HG03442 (cell line): ENCODE measurements around the gene SCAMP2.

Experiments
- ATAC-seq: cut with Tn5 transposase; IDR thresholded peaks from one replicate; pipeline ENCODE4 v1.9.1; 2021; ENCODE audit warnings: mild to moderate bottlenecking, moderate library complexity; ENCODE audit not compliant: unreplicated experiment

The SCAMP2 gene

DNA sequence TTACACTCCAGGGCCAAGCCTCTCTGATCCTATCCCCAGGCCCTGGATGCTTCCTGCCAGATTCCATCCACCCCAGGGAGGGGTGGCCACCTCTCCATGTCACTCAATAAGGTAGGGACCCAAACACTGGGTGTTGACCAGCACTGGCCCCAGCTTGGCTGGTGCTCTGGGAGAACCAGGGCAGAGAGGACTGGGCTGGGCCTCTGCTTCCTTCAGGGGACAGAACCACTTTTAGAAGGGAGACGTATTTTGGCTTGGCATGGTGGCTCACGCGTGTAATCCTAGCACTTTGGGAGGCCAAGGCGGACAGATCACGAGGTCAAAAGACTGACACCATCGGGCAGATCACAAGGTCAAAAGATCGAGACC lies 51.4 kb downstream of the SCAMP2 start:
- no peak for ATAC-seq

GRCh38 chr15:74821091-74821789 lies 51.9 kb downstream of the SCAMP2 start:
- ATAC-seq: no peak

DNA sequence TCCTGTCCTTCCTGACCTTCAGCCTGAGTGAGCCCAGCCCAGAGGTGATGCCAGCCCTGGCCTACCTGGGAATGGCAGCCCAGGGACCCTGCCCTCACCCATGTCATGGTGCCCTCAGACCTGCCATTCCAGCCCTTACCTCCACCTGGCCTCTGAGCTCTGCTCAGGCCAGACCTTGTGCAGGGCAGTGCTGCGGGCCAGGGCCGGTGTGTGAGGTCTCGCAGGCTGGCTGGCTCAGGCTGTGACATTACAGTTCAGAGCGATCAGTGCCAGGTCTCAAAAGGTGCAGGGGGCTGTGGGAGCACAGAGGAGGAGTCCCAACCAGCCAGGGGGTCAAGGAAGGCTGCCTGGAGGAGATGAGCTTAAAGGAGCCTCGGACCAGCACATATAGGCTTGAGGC lies 53.1 kb downstream of the SCAMP2 start:
- ATAC-seq: no peak

DNA sequence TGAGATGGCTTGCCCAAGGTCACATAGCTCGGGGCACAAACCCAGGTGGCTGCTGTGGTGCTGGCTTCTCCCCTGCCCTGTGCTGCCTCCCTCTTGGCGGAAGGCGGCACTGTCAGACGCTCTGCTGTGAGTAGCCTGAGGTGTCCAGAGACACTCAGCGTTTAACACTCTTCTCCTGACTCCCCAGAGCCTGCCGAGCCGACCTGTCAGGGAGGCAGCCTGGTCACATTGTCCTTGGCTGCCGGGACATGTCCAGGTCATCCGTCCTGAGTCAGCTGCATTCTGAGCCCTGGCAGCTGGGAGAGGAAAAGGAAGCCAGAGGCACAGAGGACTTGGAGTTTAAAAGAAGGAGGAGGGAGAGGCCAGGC lies 55.8 kb downstream of the SCAMP2 start:
- ATAC-seq: no peak

DNA sequence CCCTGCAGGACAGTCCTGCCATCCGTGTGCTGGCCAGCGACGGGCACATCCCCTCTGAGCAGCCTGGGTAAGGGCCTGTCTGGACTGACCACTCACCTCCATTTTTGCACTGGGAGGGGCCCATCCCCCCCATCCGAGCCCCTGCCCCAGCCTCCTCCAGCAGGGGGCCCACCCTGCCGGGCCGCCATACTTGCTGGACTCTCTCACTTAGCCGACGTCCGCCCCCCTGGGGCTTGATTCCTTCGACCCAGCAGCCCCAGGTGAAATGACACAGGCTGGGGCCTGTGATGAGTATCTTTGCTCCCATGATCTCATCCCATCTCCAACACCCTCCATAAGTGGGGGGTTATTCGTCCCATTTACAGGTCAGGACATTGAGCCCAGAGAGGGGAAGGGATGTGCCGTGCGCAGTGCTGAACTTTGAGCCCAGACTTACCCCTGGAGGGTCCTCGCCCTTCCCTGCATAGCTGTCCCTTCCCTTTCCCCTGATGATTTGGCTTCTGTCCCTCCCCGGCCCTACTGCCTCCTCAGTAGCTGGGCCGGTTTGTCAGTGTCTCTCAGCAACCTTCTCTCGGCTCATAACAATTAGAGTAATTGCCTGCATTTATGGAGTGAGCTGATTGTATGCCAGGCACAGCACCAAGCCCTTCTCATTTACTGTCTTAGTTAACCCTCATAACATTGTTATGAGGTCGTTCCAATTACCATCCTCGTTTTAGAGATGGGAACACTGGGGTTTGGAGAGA lies 56.4 kb downstream of the SCAMP2 start:
- ATAC-seq: no peak

DNA sequence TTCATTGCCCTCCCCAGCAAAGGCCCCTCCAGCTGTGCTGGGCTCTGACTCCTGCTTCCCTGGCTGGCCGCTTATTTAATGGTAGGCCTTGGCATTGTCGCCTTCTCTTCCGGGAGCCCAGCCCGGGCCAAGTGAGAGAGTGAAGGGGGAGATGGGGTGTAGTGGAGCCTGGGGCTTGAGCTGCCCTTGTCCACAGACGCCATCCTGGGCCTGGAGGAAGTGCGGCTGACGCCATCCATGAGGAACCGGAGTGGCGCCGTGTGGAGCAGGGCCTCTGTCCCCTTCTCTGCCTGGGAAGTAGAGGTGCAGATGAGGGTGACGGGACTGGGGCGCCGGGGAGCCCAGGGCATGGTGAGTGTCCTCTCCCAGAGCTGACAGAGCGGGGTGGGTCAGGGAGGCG lies 57.2 kb downstream of the SCAMP2 start:
- no peak for ATAC-seq

DNA sequence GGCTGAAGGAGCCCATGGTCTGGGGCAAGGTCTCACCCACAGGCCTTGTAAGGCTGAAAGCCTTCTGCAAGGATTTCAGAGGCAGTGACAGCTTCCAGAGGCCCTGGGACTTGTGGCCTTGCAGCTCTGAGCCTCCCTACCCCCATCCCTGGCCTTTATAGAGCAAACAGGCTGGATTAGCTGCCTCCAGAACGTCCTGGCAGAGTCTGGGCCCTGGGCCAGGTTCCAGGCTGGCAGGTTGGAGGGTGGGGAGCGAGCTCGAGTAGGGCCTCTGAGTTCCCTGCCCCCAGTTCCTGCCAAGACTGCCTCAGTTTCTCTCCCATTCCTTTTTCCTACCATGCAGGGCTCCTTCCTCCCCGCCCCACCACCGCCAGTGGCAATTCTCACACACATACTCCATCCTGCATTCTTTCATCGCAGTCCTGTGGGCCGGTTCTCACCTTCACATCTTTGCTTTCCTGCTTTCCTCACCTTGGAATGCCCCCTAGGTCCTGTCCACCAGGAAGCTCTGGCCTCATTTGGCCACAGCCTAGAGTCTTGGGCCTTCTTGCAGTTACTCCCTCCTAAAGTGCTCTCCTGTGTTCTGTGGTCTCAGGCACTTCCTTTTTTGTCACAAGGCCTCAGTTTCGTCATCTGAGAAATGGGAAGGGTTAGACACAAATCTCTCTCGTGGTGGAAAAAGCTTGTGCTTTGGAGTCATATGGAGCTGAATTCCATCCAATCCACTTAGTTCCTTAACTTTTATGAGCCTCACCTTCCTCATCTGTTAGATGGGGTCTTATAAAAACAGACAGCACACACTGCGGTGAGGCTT lies 57.8 kb downstream of the SCAMP2 start:
- no peak for ATAC-seq

DNA sequence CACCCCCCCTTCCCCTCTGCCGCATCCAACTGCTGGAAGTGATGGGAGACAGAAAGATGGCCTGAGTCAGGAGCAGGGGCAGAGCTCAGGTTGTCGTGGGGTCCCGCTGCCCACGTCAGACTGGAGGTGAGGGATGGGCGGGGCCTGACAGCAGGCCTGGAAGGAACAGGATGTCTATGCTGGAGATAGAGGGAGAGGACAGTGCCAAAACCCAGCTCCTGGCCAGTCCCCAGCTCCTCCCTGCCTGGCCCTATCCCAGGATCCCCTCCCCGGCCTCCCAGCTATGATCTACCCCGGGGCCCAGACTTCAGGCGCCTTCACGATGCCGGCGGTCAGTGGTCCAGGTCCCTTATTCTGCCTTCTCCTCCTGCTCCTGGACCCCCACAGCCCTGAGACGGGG lies 60.6 kb downstream of the SCAMP2 start, which contains the start of gene LMAN1L:
LMAN1L (plus strand) TSS at position 303 of the 400 bp plus-strand sequence; CDS start at position 323, 20 bp downstream.
- ATAC-seq: no peak

- ATAC-seq: no peak
Observed at GRCh38 chr15:74809956-74810355, 63.2 kb downstream of the SCAMP2 start.

DNA sequence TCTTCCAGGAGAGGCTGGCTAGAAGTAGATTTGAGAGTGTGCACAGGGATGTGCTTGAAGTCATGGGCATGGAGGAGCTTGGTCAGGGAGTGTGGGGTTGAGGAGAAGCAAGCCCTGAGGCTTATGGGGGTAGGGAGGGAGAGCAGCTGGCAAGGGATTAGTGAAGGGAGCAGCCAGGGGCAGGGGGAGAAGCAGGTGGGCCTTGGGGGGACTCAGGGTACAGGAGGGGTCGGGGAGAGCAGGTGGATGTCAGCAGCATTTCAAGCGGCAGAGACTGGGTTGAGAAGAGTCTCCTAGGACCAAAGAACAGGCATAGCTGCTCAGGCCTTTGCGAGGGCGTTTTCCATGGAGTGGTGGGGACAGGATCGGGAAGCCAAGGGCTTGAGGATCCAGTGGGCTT lies 63.9 kb downstream of the SCAMP2 start:
- no peak for ATAC-seq

- ATAC-seq: no peak
Observed at GRCh38 chr15:74808840-74809229, 64.3 kb downstream of the SCAMP2 start.

DNA sequence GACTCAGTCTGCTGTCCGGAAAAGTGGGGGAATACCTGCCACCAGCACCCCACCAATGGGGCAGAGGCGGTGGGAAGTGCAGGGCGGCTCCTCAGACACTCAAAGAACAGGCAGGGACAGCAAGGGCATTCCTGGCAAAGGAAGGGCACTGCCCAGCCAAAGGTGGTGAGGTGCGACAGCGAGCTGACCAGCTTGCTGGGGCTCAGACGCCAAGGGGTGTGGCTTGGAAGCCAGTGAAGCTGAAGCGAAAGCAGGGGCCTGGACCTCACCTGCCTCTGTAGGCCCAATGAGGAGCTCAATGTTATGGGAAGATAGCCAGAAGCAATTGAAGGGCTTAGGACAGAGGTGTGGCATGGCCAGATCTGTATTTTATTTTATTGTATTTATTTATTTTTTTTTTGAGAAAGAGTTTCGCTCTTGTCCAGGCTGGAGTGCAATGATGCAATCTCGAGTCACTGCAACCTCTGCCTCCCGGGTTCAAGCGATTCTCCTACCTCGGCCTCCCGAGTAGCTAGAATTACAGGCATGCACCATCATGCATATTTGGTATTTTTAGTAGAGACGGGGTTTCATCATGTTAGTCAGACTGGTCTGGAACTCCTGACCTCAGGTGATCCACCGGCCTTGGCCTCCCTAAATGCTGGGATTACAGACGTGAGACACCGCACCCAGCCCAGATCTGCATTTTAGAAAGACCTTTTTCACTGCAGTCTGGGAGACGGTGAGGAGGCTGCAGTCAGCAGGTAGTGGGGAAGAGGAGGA lies 64.9 kb downstream of the SCAMP2 start:
- no peak for ATAC-seq

DNA sequence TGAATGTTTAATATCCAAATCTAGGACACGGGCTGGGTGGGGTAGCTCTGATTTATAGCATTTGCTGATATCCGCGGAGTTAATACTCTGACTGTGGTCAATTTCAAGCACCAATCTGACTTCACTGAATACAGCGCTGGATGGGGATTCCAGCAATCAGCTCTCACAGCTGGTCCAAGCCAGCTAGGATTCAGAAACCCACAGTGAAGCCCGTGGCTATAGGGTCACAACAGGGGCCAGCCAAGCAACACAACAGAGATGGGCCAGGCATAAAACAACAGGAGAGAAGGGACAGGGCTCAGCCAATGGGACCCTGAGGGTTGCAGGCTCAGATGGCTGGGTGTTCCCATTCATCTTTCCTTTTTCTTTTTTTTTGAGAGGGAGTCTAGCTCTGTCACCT lies 65.9 kb downstream of the SCAMP2 start:
- ATAC-seq: no peak

DNA sequence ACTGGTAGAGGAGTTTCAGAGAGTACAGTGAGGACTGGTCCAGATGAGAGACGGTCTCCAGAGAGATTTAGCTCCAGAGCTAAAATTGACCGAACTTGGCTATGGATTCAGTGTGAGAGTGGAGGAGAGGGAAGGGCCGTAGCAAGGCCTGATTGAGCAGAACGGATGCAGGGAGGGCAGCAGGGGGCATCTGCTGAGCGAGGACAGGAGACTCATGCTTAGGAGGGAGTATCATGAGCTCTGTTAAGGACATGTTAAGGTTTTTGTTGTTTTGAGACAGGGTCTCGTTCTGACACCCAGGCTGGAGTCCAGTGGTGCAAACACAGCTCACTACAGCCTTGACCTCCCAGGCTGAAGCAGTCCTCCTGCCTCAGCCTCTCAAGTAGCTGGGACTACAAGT lies 68.2 kb downstream of the SCAMP2 start:
- no peak for ATAC-seq

GRCh38 chr15:74802862-74803447 lies 70.2 kb downstream of the SCAMP2 start:
- ATAC-seq: no peak

DNA sequence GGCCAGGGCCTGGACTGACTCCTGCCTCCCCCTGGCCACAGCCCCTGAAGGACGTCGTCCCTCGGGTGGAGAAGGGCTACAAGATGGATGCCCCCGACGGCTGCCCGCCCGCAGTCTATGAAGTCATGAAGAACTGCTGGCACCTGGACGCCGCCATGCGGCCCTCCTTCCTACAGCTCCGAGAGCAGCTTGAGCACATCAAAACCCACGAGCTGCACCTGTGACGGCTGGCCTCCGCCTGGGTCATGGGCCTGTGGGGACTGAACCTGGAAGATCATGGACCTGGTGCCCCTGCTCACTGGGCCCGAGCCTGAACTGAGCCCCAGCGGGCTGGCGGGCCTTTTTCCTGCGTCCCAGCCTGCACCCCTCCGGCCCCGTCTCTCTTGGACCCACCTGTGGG lies 70.9 kb downstream of the SCAMP2 start:
- ATAC-seq: no peak

GRCh38 chr15:74801311-74801997 lies 71.7 kb downstream of the SCAMP2 start:
- no peak for ATAC-seq

GRCh38 chr15:74800559-74801094 lies 72.5 kb downstream of the SCAMP2 start:
- no peak for ATAC-seq

DNA sequence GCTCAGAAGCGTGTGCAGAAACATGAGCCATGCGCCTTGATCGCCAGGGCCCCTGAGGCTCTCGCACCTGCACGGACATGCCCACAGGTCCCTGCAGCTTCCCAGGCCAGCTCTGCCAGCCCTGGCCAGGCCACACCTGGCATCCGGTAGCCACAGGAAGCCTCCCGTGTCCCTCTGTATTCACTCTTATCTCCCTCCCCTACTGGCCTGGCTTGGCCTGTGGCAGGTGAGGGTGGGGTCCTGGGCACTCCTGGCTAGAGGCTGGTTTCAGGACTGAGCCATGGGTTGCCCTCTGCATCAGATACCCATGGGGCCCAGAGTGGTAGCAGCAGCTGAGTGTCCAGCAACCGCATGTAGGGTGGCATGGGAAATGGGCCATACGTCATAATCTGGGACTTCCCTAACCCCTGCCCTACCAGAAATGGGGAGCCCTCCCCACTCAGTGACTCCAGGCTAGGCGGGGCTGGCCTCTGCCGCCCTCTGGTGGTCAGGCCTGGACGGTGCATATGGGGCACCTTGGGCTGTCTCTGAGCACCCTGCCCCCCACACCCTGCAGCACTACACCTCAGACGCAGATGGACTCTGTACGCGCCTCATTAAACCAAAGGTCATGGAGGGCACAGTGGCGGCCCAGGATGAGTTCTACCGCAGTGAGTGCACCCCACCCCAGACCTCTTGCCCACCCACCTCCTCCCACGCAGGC lies 73.2 kb downstream of the SCAMP2 start:
- ATAC-seq: peak; percentile 70
